AG04450 (cell line): ENCODE results near the gene ILDR1. TPM values are rescaled to one million over a fixed set of nuclear protein-coding genes. Genes with fewer than 3 reads are reported as not detected.

Source experiments
- CTCF ChIA-PET: fragments of 300-600, 350-600 bp; formaldehyde crosslinking; extraction: SDS; loops from one replicate; lab custom pipeline; 2022; ENCODE audit warnings: antibody characterized with exemption, inconsistent platforms; lab: Charles Lee
- POLR2A ChIA-PET: fragments of 350-600 bp; formaldehyde crosslinking; extraction: SDS; loops from one replicate; lab custom pipeline; 2021; ENCODE audit warnings: antibody characterized with exemption, inconsistent platforms; lab: Yijun Ruan, JAX
- DNase-seq: peaks from one replicate; pipeline ENCODE4 v3.0.0-alpha.2; 2011; ENCODE audit warnings: low read depth, low spot score
- H3K27ac ChIP-seq: one replicate; pipeline ENCODE4 v1.5.1; 2012; ENCODE audit warnings: low read depth, low read length, control low read depth
- H3K27me3 ChIP-seq: one replicate; pipeline ENCODE4 v1.6.0; 2012; ENCODE audit warnings: low read length; ENCODE audit not compliant: control insufficient read depth, insufficient read depth
- H3K4me3 ChIP-seq: 2 replicates; pipeline ENCODE4 v1.5.1; 2011; ENCODE audit warnings: mild to moderate bottlenecking, low read depth, low read length, control low read depth
- H3K9me3 ChIP-seq: 2 replicates; pipeline ENCODE4 v1.5.1; 2012; ENCODE audit warnings: low read length; ENCODE audit not compliant: control insufficient read depth, insufficient read depth
- CTCF ChIP-seq: IDR thresholded peaks from 2 replicates; pipeline ENCODE4 v1.5.1; 2011; ENCODE audit warnings: low read depth, low read length, control low read depth, inconsistent platforms
- polyA plus RNA-seq: library from polyadenylated mRNA; depleted of rRNA; stranded (reverse); fragments of >200 nt; gene quantifications from 2 replicates; pipeline ENCODE4 v1.2.3, GENCODE V29; 2011

The ILDR1 gene
- polyA plus RNA-seq, 1 experiment: not detected

GRCh38 chr3:121962443-121962842, 59.6 kb downstream of the ILDR1 start:
- no peaks in the 10 kb centered on the region for H3K9me3 ChIP-seq
- CTCF ChIA-PET: no interaction called here
- TF ChIP-seq CTCF: no peak
- no peak overlapping the region for H3K27ac ChIP-seq
- POLR2A ChIA-PET: no interaction called here
- no peaks in the 10 kb centered on the region for H3K27me3 ChIP-seq
- no peak overlapping the region for H3K4me3 ChIP-seq
- no peak for DNase-seq

GRCh38 chr3:121961283-121961682, 60.8 kb downstream of the ILDR1 start:
- H3K4me3 ChIP-seq: no peak overlapping the region
- H3K9me3 ChIP-seq: no peaks in the 10 kb centered on the region
- DNase-seq: no peak
- ChIA-PET CTCF (no interaction called here), POLR2A (no interaction called here)
- no peak for TF ChIP-seq CTCF
- no peak overlapping the region for H3K27ac ChIP-seq
- no peaks in the 10 kb centered on the region for H3K27me3 ChIP-seq

- Histone ChIP-seq H3K4me3 (no peak overlapping the region), H3K9me3 (no peaks in the 10 kb centered on the region), H3K27me3 (no peaks in the 10 kb centered on the region), H3K27ac (no peak overlapping the region)
- ChIA-PET CTCF (no interaction called here), POLR2A (no interaction called here)
- DNase-seq: no peak
- no peak for TF ChIP-seq CTCF
These were observed 63.2 kb downstream of the ILDR1 start for GRCh38 chr3:121958801-121959200.

- CTCF ChIA-PET: no interaction called here
- no peak for DNase-seq
- no peak for TF ChIP-seq CTCF
- Histone ChIP-seq H3K4me3 (no peak overlapping the region), H3K27me3 (no peaks in the 10 kb centered on the region), H3K27ac (no peak overlapping the region), H3K9me3 (no peaks in the 10 kb centered on the region)
- POLR2A ChIA-PET: no interaction called here
These were observed 64.2 kb downstream of the ILDR1 start for GRCh38 chr3:121957674-121958415.

GRCh38 chr3:121956363-121956762, 65.7 kb downstream of the ILDR1 start:
- POLR2A ChIA-PET: no interaction called here
- Histone ChIP-seq H3K27me3 (no peaks in the 10 kb centered on the region), H3K9me3 (no peaks in the 10 kb centered on the region), H3K4me3 (no peak overlapping the region), H3K27ac (no peak overlapping the region)
- TF ChIP-seq CTCF: no peak
- no peak for DNase-seq
- CTCF ChIA-PET: no interaction called here
